Measurements from ENCODE around the gene SLC1A2.

Gene SLC1A2

GRCh38 chr11:35257281-35257680, 162.1 kb downstream of the SLC1A2 start:
- DNase-seq (ENCODE audit: extremely low read depth, low read depth) = no peak
- no peak for TF ChIP-seq CTCF (IDR thresholded peaks at IDR 0.05; ENCODE audit: low read depth, low read length)

- TF ChIP-seq CTCF (IDR thresholded peaks at IDR 0.05; ENCODE audit: low read depth, low read length) = no peak
- no peak for DNase-seq (ENCODE audit: extremely low read depth, low read depth)
Measured at GRCh38 chr11:35256296-35256695, 163.1 kb downstream of the SLC1A2 start.

GRCh38 chr11:35255514-35255913, 163.8 kb downstream of the SLC1A2 start:
- no peak for DNase-seq (ENCODE audit: extremely low read depth, low read depth)

GRCh38 chr11:35253237-35253636, 166.1 kb downstream of the SLC1A2 start:
- TF ChIP-seq CTCF (IDR thresholded peaks at IDR 0.05; ENCODE audit: low read depth, low read length) = no peak
- DNase-seq (ENCODE audit: extremely low read depth, low read depth) = no peak

More at GRCh38 chr11:35255514-35255913, 163.8 kb downstream of the SLC1A2 start:
- no peak for TF ChIP-seq CTCF (IDR thresholded peaks at IDR 0.05; ENCODE audit: low read depth, low read length)

- no peak for DNase-seq (ENCODE audit: extremely low read depth, low read depth)
- no peak for TF ChIP-seq CTCF (IDR thresholded peaks at IDR 0.05; ENCODE audit: low read depth, low read length)
Measured at GRCh38 chr11:35250621-35251020, 168.7 kb downstream of the SLC1A2 start.

GRCh38 chr11:35250192-35250591, 169.2 kb downstream of the SLC1A2 start:
- DNase-seq (ENCODE audit: extremely low read depth, low read depth) = no peak
- TF ChIP-seq CTCF (IDR thresholded peaks at IDR 0.05; ENCODE audit: low read depth, low read length) = no peak

GRCh38 chr11:35248558-35249323, 170.6 kb downstream of the SLC1A2 start:
- DNase-seq (ENCODE audit: extremely low read depth, low read depth) = no peak

More at GRCh38 chr11:35248558-35249323, 170.6 kb downstream of the SLC1A2 start:
- no peak for TF ChIP-seq CTCF (IDR thresholded peaks at IDR 0.05; ENCODE audit: low read depth, low read length)

All from AG09319 (cell line).